Spleen (tissue), 7 donors: ENCODE data around the gene POU6F2.

Experiments
- POLR2A ChIP-seq, 3 donors: fragments of 450-650 bp; IDR thresholded peaks; one replicate each; pipeline ENCODE4 v1.5.1; 2017; ENCODE audit warnings: antibody characterized with exemption in 3 of 3, mild to moderate bottlenecking in 1 of 3
- POLR2AphosphoS5 ChIP-seq, 3 donors: sonication (generic); formaldehyde crosslinking; IDR thresholded peaks; one replicate each; pipeline ENCODE4 v1.5.1; 2017; ENCODE audit warnings: antibody characterized with exemption in 3 of 3
- TF ChIP-seq, protein P1 (sequence below), 11 experiments: fragments of 200-600 bp in 7 of 11; fragments of 450-650 bp in 4 of 11; sonication (generic) in 4 of 11; IDR thresholded peaks in 8 of 11; conservative IDR thresholded peaks in 3 of 11; 1 replicate in 7 of 11; 2 replicates in 4 of 11; pipeline versions ENCODE4 v1.4.0 to v1.8.0; 2016 to 2021; ENCODE audit warnings: antibody characterized with exemption in 11 of 11, inconsistent platforms in 4 of 11, mild to moderate bottlenecking in 1 of 11
- donor health status: DM: no; HTN: no; CAD: no; lungs with moderate emphysema.
- donor health status: DM: no; HTN: no; CAD: no.
- donor health status: DM: no; HTN: no; CAD: no.

DNA sequence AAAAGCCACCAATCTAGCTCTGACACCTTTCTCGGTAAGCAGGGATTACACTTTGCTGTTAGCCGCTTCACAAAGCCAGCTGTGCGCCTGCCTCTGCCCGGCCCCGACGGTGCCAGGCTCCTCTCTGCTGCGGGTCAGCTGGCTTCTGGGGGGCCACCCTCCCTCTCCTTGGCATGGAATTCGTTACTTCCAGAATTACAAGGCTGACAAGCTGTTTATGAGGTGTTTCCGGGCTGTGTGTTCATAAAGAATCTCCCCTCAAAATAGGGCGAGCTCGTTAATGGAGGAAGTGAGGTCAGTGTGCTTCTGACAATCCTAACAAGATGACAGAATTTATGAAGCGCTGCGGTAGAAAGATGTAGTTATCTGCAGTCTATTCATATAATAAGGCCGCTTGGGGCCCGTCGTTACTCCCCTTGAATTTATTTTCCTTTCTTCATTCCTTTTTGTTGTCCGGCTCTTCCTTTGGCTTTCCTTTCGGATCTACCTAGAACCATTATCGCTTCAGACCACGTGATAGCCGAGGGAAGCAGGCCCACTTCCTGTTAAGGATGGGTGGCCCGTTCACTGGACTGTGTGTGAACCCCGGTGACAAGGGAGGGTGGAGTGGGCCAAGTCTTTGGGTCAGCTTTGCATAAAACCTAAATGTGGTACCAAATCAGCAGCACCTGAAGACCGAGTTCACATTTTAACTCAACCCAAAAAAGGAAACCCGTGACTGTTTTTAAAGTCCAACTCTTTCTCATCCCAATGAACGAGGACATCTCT, 315.5 kb downstream of the POU6F2 start:
- TF ChIP-seq, protein P1, sequence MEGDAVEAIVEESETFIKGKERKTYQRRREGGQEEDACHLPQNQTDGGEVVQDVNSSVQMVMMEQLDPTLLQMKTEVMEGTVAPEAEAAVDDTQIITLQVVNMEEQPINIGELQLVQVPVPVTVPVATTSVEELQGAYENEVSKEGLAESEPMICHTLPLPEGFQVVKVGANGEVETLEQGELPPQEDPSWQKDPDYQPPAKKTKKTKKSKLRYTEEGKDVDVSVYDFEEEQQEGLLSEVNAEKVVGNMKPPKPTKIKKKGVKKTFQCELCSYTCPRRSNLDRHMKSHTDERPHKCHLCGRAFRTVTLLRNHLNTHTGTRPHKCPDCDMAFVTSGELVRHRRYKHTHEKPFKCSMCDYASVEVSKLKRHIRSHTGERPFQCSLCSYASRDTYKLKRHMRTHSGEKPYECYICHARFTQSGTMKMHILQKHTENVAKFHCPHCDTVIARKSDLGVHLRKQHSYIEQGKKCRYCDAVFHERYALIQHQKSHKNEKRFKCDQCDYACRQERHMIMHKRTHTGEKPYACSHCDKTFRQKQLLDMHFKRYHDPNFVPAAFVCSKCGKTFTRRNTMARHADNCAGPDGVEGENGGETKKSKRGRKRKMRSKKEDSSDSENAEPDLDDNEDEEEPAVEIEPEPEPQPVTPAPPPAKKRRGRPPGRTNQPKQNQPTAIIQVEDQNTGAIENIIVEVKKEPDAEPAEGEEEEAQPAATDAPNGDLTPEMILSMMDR (IDR thresholded peaks at IDR 0.05 in 8 of 11, conservative IDR thresholded peaks at IDR 0.05 in 3 of 11): no peak
- TF ChIP-seq POLR2A (IDR thresholded peaks at IDR 0.05): no peak
- no peak for TF ChIP-seq POLR2AphosphoS5 (IDR thresholded peaks at IDR 0.05)
